OCI-LY7 (cell line): Measurements from ENCODE around the gene SDF2.

ENCODE experiments used
- EZH2phosphoT487 ChIP-seq: fragments of 200-600 bp; sonication (generic); IDR thresholded peaks from 2 replicates; pipeline ENCODE4 v1.6.1; 2018; ENCODE audit warnings: low read depth, borderline replicate concordance, mild to moderate bottlenecking, mixed run types, antibody characterized with exemption, low read length, moderate library complexity, mixed read lengths
- TF ChIP-seq, protein P1 (sequence below): fragments of 200-600 bp; sonication (generic); conservative IDR thresholded peaks from 2 replicates; pipeline ENCODE4 v1.5.1; 2014; ENCODE audit warnings: mild to moderate bottlenecking, antibody characterized with exemption, low read length, moderate library complexity, mixed read lengths

- TF ChIP-seq, protein P1, sequence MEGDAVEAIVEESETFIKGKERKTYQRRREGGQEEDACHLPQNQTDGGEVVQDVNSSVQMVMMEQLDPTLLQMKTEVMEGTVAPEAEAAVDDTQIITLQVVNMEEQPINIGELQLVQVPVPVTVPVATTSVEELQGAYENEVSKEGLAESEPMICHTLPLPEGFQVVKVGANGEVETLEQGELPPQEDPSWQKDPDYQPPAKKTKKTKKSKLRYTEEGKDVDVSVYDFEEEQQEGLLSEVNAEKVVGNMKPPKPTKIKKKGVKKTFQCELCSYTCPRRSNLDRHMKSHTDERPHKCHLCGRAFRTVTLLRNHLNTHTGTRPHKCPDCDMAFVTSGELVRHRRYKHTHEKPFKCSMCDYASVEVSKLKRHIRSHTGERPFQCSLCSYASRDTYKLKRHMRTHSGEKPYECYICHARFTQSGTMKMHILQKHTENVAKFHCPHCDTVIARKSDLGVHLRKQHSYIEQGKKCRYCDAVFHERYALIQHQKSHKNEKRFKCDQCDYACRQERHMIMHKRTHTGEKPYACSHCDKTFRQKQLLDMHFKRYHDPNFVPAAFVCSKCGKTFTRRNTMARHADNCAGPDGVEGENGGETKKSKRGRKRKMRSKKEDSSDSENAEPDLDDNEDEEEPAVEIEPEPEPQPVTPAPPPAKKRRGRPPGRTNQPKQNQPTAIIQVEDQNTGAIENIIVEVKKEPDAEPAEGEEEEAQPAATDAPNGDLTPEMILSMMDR, result no peak
- TF ChIP-seq EZH2phosphoT487, result no peak
Measured at GRCh38 chr17:28599311-28600184, 62.2 kb downstream of the SDF2 start.
